Activated gamma-delta T cell (primary cell): Measurements from ENCODE around the gene PPFIA1.

ENCODE experiments used
- DNase-seq: peaks from one replicate; lab custom pipeline; 2025; lab: John Stamatoyannopoulos, UW
- total RNA-seq, 2 donors: gene quantifications; one replicate each; lab custom pipeline; 2026; lab: John Stamatoyannopoulos, UW

Gene PPFIA1
- total RNA-seq, result 87.1 to 90.7 reads per million in 2 donors

DNA sequence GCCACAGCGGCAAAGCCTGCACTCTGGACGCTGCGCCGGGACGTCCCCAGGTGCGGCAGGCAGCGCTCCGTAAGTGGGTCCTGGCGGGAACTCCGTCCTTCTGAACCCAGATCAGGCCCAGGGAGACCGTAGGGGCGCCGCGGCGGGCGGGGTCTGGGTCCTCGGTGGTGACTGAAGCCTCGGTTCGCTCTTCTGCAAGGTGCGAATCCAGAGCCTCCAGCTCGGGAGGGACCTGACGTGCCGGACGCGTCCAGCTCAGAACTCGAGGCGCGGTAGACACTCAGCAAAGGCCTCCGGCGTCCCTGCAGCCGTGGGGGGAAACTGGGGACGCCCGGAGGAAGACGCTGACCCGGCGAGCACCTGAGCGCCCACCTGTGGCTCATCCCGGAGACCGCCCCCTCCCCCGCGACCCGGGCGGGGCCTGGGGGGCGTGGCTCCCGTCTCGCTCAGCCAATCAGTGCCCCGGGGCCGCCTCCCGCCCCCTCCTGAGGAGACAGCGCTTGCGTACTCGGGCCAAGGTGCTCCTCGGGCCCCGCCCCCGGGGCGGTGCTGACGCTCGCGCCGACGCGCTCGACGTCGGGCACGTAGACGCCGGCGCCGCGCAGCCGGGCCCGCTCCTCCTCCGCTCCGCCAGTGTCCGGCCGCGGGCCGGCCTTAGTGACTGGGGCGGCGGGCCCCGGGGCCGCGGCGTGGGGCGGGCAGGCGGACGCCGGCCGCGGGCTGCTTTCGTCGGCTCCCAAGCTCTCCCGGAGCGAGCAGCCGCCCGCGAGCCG lies at the start of gene PPFIA1:
PPFIA1 (plus strand) TSS at position 587 of the 773 bp plus-strand sequence. CDS start 1,483 bp downstream, outside the sequence.
- peak; percentile 91 for DNase-seq

DNA sequence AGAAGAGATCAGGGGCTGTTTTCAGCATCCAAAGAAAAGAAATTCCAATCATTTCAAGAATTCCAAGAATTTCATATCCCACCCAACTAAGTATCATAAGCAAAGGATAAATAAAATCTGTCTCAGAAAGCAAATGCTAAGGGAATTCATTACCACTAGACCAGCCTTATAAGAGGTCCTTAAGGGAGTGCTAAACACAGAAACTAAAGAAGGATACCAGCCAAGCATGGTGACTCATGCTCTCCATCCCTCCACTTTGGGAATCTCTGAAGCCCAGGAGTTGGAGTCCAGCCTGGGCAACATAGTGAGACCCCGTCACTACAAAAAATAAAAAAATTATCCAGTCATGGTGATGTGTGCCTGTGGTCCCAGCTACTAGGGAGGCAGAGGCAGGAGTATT lies 49.6 kb upstream of the PPFIA1 start:
- no peak for DNase-seq

DNA sequence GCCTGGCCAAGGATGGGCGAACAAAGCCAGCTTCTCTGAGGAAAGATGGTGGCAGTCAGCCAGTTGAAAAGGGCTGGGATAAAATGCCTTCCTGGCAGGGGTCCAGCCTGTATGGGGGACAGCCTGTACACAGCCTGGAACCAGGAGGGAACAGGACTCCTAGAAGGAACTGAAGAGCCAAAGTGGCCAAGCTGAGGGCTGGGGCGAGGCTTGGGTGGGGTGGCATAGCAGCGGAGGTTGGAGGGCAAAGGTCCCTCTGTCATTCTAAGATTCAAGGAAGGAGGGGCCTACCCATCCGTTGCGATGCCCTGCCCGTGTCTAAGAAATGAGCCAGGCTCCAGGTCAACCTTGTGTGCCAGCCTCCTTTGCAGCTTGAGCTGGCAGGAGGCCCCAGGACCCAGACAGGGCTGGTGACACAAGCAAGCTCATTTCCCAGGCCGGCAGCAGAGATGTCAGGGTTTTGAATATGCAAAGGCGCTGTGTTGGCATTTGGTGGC lies 44.8 kb upstream of the PPFIA1 start:
- no peak for DNase-seq

DNA sequence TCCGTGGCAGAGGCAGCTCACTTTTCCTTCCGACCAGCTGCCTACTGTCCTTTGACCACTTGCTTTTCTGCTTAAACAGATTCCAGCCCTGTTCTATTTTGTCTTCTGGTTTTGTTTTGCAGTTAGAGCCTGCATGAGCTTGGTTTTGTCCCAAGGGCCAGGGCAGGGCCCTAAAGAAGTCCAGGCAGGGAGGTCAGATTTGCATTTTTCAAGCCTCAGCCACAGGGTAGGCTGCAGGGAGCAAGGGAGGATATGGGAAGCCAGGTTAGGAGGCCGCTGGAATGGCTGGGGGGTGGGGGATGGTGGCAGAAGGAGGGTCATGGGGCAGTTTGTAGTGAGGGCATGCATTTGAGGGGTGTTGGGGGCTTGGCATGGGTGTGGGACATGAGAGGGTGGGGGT lies 44.3 kb upstream of the PPFIA1 start:
- no peak for DNase-seq

DNA sequence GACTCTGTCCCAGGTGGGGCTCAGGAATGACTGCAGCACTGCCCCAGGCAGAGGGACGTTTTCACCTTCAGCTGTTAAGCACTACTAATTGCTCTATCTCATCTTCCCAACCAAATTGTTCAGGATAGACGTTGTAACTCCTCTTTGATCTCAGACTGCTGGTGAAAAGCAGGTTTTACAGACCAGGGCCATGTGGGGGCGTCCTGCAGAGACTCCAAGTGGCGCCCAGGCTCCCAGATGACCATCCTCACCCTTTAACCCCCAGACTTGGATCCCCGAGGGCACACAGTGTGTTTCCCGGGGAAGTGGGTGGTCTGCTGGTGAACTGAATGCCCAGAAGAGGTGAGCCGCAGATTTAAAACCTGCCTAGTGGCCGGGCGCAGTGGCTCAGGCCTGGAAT lies 43.5 kb upstream of the PPFIA1 start:
- DNase-seq, result no peak

DNA sequence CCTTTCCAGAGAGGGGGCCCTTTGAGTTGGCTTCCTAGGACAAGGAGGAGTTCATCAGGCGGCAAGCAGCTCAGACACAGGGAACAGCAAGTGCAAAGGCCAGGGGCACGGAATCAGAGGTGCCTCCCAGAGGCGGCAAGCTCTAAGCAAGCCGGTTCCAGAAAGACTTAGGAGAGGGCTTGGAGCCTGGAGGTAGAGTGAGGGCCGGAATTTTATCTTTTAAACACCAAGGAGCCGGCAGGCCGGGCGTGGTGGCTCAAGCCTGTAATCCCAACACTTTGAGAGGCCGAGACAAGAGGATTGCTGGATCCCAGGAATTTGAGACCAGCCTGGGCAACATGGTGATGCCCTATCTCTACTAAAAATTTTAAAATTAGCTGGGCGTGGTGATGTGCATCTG lies 40.8 kb upstream of the PPFIA1 start:
- no peak for DNase-seq

DNA sequence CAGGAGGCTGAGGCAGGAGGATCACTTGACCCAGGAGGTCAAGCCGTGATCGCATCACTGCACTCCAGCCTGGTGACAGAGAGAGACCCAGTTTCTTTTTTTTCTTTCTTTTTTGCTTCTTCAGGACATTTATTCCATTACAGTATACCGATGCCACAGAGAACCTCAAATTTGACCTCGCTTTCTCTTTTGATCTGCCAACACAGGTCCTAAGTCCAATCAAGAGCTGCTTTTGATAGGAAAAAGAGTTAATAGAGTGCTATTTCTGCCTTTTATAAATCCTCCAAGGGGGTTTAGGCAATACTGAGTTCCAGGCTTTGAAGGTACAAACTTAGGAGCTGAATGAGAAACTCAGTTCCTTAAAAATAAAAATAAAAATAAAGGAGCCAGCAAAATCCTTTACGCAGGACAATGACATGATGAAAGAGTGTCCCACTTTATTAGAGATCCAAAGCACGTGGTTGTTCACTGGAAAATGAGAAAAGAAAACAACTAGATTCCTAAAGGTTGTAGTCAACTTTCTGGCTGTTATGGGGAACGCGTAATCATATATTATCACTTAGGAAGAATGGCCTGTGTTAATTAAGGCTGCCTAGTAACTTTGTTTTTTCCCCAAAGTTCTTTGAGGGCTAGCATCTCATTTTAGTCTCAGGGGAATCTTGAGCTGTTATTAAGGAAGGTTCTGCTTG lies 40.2 kb upstream of the PPFIA1 start:
- no peak for DNase-seq

DNA sequence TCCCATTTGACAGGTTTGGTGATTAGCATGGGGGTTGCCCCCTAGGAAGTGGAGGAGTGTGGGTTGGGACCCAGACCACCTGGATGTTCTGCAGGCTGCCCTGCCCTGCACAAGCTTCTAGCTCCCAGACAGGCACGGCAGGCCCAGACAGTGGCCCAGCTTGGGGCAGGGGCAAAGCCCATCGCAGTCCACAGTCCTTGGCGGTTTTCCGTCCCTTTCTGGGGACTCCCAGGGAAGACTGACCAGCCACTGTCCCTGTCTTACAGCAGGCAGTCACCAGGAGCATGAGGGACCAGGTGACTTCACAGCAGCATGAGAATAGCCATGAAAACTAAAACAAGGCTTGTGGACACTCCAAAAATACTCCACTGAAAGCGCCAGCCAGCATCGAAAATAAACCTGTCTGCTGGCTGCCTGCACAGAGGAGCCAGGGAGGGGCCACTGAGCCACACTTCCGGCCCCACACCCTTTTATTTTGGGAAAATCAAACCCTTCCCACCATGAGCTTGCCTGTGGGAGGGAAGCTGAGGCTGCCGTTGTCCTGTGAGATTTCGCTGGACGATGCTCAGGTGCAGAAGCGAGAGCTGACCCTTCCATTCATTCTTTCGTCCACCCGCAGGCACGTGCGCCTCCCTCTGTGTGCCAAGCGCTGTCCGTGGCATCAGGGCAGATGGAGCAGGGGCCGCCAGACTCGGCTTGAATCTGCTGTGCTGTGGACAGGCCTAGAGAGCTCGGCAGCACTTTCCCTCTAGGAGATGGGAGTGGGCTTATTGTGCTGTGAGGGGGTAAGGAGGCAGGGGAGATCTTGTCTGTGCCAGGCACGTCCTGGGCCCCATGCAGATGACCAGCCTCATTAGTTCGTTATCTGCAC lies 39.4 kb upstream of the PPFIA1 start:
- DNase-seq, result no peak

DNA sequence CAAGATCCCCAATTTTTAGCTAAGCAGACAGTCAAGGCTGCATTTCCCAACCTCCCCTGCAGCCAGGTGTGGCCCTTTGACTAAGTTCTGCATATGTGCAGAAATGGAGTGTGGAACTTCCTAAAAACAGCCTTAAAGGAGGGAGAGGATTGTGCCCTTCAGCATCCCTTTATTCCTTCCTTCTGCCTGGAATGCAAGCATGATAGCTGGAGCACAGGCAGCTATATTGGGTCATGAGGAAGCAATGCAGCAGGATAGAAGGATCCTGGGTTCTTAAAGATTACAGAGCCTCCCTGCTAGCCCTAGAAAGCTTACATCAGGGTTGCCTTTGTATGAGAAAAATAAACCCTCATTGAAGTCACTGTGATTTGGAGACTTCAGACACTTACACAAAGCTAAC lies 37.5 kb upstream of the PPFIA1 start:
- no peak for DNase-seq

DNA sequence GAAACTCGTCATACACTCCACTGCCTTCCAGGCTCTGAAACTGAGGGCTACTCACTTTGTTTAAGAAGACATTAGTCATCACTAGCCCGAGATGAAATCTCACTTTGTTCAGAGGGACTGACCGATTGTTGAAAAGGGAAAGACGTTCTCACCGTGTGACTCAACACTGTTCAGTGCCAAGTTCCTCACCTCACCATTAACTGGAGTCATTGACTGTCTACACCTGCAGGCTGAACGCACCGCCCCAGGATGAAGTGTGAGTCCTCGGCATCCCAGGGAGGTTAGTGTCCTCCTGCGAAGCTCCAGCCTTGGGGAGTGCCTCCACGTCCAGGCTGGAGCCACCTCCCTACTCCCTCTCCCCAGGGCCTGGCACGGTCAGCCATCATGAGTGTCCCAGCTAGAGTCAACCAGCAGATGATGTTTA lies 37.0 kb upstream of the PPFIA1 start:
- DNase-seq, result no peak

DNA sequence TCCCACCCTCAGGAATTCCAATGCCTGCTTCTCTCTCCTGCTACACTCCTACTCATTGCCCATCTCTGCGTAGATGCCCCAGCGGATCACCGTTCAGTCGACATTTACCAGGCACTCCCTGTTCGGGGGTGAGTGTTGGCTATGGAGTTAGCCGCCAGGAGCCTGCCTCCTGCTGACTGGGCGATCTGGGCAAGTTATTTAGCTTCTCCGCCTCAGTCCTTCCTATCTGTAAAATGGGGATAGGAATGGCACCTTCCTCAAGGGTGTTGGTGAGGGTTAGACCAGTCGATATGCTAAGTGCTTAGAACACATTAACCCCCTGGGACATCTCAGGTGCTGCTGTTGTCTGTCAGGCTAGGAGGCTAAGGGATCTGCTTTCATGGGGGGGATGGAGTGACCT lies 36.5 kb upstream of the PPFIA1 start:
- DNase-seq, result no peak

DNA sequence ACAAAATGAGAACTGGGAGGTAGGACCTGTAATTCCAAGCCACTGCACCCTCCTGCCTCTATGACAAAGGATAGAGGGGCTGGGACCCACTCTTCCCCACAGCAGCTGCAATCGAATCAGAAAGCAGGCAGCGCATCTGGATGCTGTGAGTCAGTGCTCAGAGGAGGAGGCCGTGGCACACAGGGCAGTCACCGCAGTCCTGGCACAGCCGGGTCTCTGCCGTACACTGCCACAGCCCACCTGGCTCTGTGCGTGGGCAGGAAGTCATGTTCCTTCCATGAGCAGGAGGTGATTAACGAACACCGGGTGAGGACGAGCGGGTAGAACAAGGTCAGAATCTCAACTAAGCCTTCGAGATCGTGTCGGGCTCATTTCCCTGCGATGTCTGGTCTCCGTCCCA lies 30.2 kb upstream of the PPFIA1 start:
- no peak for DNase-seq

DNA sequence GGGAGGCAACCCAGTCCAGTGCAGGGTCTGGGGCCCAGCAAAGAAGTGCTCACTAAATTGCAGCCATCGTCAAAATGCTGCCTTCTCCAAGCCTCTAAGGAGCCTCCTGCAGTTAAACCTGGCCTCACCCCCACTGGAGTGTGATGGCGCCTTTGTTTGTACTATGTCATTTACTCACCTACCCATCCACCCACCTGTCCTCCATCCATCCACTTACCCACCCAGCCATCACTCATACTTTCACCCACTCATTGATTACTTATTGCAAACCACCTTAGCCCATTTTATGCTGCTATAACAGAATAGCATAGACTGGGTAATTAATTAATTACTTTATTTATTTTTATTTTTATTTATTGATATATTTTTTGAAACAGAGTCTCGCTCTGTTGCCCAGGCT lies 28.8 kb upstream of the PPFIA1 start:
- DNase-seq, result no peak

DNA sequence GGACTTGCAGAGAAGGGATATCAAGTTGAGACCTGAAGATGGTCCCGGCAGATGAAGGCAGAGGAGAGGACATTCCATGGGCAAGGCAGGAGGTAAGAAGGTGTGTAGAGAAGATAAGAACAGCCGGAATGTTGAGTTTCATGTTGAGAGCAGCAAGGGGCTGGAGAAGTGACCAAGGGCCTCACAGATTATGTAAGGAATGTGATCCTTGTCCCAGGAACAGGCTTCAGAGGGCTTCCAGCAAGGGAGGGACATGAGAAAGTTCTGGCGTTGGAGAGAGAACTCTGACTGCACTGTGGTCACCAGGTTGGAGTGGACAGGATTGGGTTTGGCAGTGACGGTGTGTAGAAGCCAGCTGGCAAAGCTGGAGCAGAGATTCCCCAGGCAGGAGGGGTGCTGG lies 27.6 kb upstream of the PPFIA1 start:
- no peak for DNase-seq

DNA sequence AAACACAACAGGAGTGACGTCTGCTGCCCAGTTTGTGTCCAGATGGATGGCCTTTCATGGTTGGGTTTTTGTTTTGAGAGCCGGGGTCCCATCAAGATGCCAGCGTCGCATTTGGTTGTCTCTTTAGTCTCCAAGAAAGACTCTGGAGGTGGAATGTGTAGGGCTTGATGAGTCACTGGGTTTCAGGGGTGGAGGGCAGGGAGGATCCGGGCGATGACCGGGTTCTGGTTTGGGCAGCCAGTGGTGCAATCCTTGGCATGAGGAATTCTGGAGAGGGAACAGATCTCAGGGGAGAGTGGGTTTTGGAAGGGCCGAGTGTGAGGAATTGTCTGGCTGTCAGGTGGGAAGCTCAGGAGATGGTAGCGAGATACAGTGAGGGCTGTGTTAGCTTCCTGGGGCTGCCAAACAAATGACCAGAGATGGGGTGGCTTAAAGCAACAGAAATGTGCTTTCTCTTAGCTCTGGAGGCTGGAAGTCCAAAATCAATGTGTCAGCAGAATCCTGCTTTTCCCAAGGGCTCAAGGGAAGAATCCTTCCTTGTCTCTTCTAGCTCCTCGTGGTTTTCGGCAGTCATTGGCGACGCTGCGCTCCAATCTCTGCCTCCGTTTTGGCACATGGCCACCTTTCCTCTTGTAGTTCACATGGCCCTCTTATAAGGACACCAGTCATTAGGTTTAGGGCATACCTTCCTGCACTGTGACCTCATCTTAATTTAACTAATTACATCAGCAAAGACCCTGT lies 26.4 kb upstream of the PPFIA1 start:
- no peak for DNase-seq

DNA sequence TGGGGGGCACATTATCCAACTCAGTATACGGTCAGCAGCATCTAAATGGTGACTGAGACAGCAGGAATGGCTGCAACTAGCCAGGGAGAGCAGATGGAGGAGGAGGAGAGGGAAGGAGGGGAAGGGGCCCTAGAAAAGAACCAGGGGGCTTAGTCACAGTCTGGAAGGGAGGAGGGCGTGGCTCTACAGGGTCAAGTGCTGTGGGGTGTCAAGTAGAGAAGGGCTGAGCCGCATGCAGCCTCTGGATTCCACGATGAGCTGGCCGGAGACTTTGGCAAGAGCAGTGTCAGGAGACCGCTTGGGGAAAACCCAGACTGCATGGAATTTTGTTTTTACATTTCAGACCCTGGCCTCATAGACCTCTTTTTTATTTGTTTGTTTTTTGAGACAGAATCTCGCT lies 25.8 kb upstream of the PPFIA1 start:
- DNase-seq, result no peak

DNA sequence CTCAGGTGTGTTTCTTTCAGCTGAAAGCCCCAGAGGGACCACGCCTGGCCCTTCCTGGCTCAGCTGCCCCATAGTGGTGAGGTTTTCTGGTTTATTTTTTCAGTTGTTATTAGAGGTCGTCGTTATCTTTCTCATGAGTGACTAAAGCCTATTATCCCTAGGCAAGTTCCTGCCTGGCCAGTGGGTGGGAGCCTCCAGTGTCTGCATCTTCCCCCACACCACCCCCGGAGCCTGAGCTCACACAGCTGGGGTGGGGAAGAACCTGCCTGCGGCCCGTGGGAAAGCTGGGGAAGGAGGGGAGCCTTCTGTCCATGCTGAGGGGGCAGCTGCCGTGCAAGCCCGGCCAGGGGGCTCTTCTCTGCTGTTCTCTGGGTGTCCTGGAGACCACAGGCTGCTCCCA lies 24.3 kb upstream of the PPFIA1 start:
- DNase-seq, result no peak

DNA sequence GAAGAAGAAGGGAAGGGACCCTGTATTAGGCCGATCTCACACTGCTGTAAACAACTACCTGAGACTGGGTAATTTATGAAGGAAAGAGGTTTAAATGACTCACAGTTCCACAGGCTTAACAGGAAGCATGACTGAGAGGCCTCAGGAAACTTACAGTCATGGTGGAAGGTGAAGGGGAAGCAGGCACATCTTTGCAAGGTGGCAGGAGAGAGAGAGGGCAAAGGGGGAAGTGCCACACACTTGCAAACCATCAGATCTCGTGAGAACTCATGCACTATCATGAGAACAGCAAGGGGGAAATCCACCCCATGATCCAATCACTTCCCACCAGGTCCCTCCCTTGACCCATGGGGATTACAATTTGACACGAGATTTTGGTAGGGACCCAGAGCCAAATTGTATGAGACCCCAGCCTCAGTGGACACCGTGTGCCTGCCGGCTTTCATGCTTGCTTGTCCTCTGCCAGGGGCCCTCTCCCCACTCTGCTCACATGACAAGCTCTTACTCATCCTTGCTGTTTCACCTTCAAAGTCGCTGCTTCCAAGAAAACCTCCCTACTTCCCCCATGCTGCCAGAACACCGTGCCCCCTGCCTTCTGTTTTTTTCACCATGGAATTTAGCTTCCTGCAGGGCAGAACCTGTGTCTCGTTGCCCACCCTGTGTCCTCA lies 23.3 kb upstream of the PPFIA1 start:
- DNase-seq, result no peak

DNA sequence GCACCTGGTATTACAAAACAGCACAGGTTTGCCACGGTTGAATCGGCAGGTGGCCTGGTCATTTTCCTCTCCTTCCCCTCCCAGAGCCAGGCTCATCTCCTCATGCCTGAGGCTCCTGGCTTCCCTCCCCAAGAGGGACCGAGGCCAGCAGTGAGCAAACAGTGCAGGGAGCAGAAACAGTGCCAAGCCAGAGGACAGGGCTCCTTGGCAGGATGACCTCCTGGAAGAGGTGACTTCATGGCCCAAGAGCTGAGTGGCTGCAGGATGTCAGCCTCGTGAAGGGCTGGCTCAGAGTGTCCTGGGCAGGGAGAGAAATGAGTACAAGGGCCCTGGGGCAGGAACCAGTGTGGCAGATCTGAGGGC lies 22.8 kb upstream of the PPFIA1 start:
- DNase-seq, result no peak

DNA sequence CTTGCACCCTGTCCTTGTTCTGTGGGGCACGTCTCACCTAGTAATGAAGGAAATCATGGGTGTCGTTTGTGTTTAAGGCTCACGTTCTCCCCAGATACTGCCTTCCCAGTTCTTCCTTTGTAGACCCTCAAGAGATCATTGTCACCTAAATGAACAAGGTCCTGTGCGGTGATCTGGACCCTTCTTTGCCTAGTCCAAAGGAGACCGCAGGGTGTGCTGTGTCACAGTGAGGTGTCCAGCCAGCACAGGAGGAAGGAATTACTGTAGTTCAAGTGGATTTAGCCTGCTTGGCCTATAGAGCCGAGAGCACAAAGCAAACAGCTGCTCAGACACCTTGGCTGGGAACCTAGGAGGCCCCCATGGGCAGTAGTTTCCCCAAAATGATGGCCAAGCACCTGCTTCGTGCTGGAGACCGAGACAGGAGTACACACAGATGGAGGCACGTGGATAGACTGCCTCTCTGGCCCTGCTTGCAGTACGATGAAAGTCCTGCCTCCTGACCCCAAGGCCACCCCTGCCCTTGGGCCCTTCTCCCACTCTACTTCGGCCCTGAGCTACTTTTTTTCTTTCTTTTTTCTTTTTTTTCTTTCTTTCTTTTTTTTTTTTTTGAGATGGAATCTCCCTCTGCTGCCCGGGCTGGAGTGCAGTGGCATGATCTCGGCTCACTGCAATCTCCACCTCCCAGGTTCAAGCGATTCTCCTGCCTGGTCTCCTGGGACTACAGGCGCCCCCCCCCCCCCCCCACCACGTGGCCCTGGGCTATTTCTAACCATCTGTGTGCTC lies 19.4 kb upstream of the PPFIA1 start:
- no peak for DNase-seq
